Measurements from ENCODE around the gene STX8.
"Not testable (repeated sequence)": the region's sequence is repeated elsewhere in the genome, so short reads cannot be mapped to it uniquely, and the experiment has no call there.

The STX8 gene

GRCh38 chr17:9258115-9259015, 317.3 kb downstream of the STX8 start:
- no peak for DNase-seq (ENCODE audit: low spot score)

GRCh38 chr17:9257630-9257965, 318.0 kb downstream of the STX8 start:
- DNase-seq (ENCODE audit: low spot score) = not testable (repeated sequence)

DNA sequence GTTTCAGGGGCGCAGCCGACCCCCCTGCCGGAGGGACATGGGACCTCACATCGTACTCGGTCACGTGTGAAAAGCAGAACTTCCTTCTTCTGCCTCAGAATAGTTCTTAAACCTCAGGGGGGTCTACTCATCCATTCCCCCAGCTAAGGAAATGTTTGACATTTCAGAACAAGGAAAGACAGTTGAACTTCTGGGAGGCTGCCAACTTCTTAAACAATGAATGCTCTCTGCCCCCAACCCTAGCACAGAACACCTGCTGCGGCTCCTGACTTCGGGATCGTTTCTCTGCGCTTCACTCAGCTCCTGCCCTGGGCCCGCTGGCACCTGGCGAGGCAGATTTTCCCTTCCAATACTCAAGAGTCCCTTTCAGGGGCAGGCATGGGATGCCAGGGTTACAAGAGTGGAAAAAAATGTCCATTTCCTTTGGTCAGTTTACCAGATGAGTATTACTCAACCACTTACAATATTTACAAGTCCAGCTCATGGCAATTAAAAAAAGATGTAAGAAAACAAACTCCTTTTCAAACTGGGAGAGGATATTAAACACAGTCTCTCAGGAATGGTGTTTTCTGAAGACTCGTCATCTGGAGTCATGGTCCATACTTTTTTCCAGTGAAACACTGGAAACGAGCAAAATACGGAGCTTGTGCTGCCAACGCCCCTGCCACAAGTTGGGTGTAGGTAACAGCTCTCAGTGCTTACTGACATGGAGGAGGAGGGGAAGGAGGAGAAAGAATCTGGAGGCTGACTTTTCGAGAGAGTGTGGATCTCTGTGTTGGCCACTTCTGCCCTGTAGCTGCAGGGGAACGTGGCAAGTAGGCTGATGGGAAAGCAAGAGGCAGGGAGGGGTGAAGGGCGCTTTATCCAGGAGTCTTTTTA, 318.6 kb downstream of the STX8 start:
- no peak for DNase-seq (ENCODE audit: low spot score)

DNA sequence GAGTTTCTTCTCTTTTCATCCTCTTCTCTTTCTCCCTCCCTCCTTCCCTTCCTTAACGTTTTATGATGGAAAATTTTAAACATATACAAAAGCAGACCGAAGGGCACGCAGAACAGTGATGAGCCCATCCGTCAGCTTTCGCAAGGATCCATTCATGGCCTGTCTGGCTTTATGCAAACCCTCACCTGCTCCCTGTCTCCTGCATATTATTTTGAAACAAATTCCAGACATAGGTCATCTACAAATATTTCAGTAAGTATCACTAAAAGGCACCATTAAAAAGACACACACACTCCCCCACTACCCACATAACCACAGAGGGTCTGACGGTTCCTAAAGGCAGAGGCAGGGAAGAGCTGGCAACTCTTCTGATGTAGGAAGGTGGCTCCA, 319.3 kb downstream of the STX8 start:
- no peak for DNase-seq (ENCODE audit: low spot score)

- no peak for DNase-seq (ENCODE audit: low spot score)
Measured at GRCh38 chr17:9255833-9256232, 319.8 kb downstream of the STX8 start.

- DNase-seq (ENCODE audit: low spot score) = no peak
Measured at GRCh38 chr17:9254841-9255240, 320.8 kb downstream of the STX8 start.

DNA sequence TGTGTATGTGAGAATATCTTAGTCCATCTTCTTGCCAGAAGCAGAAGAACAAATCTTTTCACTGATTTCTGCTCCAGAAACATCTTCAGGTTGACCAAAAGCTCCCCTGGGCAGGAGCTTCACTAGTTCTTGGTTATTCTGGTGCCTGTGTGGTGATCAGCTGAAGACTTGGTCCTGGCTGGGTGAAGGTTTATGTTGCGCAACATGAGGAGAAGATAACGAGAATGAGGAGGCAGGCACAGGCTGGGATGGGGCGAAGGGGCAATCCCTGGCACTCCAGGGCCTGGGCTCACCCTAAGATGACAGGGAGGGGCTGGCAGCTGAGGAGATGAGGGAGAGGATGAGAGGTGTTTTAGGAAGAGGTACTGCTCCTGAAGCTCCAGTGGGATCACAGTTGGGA, 322.3 kb downstream of the STX8 start:
- no peak for DNase-seq (ENCODE audit: low spot score)

DNA sequence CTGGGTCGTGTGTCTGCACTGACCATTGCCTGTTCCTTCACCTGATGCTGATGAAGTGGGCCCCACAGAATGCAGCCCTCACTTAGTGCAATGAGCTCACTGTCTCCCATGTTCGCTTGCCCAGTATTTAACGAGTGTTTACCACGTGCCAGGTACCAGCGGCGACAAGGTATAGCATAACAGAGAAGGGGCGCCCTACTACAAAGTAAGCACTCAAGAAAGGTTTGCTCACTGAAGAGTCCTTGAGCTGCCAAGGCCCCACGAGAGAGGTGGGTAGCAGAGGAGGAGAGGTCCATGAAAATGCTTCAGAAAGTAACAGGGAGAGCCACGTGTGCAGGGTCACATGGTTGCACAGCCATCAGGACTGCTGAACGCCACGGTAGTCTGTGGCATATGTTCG, 324.3 kb downstream of the STX8 start:
- no peak for DNase-seq (ENCODE audit: low spot score)

DNA sequence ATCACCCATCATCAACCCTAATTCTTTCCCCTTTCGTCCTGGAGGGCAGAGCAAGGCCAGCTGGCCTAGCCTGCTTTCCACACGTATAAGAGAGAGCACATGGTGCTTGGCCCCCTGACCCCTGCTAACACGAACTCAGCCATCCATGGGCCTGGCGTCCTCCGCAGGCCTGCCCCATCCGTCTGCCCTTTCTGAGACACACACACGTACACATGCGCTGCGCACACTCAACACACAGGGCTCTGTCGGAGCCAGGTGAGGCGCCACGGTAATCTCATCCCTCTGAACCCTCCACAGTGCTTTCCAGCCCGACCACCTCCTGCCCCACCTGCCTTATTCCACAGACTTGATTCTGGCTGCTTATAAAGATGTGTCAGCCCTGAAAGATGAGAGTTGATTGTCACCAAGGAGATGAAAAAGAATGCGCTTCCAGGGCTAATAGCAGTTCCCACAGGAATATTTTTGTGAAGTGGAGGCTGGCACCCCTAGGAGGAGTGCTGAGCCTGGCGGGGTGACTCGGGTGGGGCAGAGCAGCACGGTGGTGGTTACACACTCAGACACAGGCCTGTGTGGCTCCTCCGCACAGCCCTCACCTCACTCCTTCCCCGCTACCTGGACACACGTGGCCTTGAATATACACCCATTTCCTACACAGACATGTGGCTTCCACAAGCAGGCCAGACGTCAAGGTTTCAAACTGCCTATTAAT, 326.2 kb downstream of the STX8 start:
- no peak for DNase-seq (ENCODE audit: low spot score)

- no peak for DNase-seq (ENCODE audit: low spot score)
Measured at GRCh38 chr17:9247401-9247938, 328.1 kb downstream of the STX8 start.

- no peak for DNase-seq (ENCODE audit: low spot score)
Measured at GRCh38 chr17:9244066-9245052, 331.3 kb downstream of the STX8 start.

DNA sequence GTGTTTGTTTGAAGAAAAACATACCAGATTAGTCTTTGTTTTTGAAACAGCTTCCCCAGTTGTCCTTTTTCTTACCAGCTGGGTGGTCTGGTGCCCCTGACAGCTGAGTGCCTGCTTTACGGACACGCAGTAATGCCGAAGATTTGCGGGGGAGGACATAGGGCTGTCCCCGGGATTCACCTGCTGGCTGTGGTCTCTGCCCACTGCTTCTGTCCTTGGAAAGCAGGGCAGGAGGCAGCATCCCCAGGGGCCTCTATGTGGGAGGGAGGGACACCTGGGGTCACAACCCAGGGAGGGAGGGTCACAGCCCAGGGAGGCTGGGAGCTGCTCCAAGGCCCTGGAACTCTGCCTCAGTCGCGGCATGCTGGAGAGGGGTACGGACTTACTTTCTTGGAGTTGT, 332.6 kb downstream of the STX8 start:
- no peak for DNase-seq (ENCODE audit: low spot score)

DNA sequence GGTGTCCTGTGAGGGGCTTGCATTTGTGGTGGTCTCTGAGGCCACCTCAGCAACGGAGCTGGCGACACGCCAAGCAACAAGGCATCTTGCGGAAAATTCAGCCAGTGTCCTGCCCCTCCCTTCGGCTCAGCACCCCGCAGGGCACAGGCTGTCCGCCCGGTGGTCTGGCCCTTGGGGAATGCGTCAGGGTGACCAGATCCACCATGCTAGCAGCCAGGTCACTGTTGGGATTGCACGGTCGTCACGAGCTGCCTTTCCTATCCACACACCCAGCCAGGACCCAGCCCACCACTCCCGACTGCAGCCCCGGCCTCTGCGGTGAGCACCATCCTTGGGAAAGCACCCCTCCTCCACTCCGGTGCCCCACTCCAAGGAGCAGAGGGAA, 333.1 kb downstream of the STX8 start:
- DNase-seq (ENCODE audit: low spot score) = no peak

- DNase-seq (ENCODE audit: low spot score) = no peak
Measured at GRCh38 chr17:9241774-9242496, 333.7 kb downstream of the STX8 start.

DNA sequence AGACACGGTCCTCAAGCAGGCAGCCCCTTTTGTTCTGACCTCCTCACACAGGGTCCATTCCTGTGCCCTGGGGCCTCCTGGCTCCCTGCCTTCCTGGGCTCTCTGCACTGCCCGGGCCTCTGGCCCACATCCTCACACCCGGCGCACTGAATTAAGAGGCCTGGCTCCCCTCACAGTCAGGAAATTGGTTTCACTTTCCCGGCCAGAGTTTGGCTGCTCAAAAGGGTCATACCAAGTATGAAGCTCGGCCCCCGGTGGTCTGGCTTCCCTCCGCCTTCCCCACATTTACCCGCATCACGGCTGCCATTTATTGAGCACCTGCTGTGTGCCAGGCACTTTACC, 334.3 kb downstream of the STX8 start:
- DNase-seq (ENCODE audit: low spot score) = no peak

DNA sequence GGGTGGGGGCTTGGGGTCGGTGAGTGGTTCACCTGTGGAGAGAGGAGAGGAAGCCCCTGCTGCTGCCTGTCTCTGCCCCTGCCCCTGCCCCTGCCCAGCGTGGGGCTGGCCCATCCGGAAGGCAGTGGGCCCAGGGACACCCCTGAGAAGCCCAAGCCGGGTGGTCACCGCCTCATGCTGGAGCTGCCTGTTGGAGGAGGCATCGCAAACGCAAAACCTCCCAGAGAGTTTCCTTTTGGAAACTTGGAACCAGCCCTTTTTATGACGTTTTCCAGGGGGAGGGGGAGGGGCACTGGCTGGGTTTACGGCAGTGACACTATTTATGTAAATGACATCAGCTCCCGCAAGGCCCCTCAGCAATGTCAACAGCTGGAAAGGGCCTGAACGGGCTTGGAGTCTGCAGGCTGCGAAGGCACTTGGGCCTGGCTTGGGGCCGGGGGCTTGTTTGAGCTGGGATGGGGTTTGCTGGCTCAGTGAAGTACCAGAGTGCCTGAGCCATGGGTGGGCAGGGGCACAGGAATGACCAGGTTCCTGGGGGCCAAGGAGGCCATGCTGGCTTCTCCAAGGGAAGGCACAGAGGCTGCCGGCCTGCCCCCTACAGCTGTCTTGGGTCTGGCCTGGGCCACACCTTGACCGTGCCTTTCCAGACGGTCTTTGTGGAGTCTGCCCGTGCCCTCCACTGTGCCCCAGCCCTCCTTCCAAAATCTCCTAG, 334.8 kb downstream of the STX8 start:
- DNase-seq (ENCODE audit: low spot score) = no peak

GRCh38 chr17:9239793-9240658, 335.6 kb downstream of the STX8 start:
- no peak for DNase-seq (ENCODE audit: low spot score)

GRCh38 chr17:9239246-9239792, 336.3 kb downstream of the STX8 start:
- DNase-seq (ENCODE audit: low spot score) = no peak
